Activated CD8-positive, alpha-beta T cell treated with anti-CD3 and anti-CD28 coated beads, Interleukin-2, amount 10 ng/mL, durations not matched to agents 7 days and 5 days (primary cell): ENCODE measurements around the gene TLR4. TPM values are rescaled to one million over a fixed set of nuclear protein-coding genes. Genes with fewer than 3 reads are reported as not detected.
A peak's percentile ranks its signal among the peaks of the same experiment; 100 is the strongest.

Source experiments
- ATAC-seq: fragments of 150-1000 bp; cut with Tn5 transposase; one replicate; pipeline ENCODE4 v1.10.0; 2021; ENCODE audit warnings: moderate library complexity
- CTCF ChIA-PET: fragments of 350-600 bp; sonication (Branson Sonifier 250); formaldehyde crosslinking; loops from one replicate; lab custom pipeline; 2021; ENCODE audit warnings: antibody characterized with exemption; lab: Charles Lee
- POLR2A ChIA-PET: fragments of 350-600 bp; sonication (Branson Sonifier 250); formaldehyde crosslinking; loops from one replicate; lab custom pipeline; 2021; ENCODE audit warnings: antibody characterized with exemption; lab: Charles Lee
- DNase-seq: peaks from one replicate; pipeline ENCODE4 v3.0.0-alpha.2; 2020
- H3K27ac Mint-ChIP-seq: one replicate; pipeline ENCODE4 v1.8.0; 2021; ENCODE audit warnings: mild to moderate bottlenecking, mixed read lengths
- H3K27me3 Mint-ChIP-seq: one replicate; pipeline ENCODE4 v1.8.0; 2021; ENCODE audit warnings: low read depth, mixed read lengths
- H3K36me3 Mint-ChIP-seq: one replicate; pipeline ENCODE4 v1.8.0; 2021; ENCODE audit warnings: low read depth, mixed read lengths
- H3K4me1 Mint-ChIP-seq: one replicate; pipeline ENCODE4 v1.8.0; 2021; ENCODE audit warnings: low read depth, mixed read lengths
- H3K4me3 Mint-ChIP-seq: one replicate; pipeline ENCODE4 v1.8.0; 2021; ENCODE audit warnings: mild to moderate bottlenecking, mixed read lengths
- H3K9me3 Mint-ChIP-seq: one replicate; pipeline ENCODE4 v1.8.0; 2022; ENCODE audit warnings: mixed read lengths; ENCODE audit not compliant: insufficient read depth
- total RNA-seq, 2 experiments: library from RNA; stranded (reverse); gene quantifications; one replicate each; pipeline ENCODE4 v1.2.3, GENCODE V29; 2021

Gene TLR4
- total RNA-seq, 2 experiments from 2014 or later = 0.08 to 0.16 TPM

- DNase-seq (no peak), ATAC-seq (no peak)
- no peaks in the 10 kb centered on the region for H3K9me3 Mint-ChIP-seq
- H3K27ac Mint-ChIP-seq = no peak overlapping the region
- no peaks in the 10 kb centered on the region for H3K4me1 Mint-ChIP-seq
- H3K4me3 Mint-ChIP-seq = no peak overlapping the region
- ChIA-PET POLR2A (no interaction called here), CTCF (no interaction called here)
- H3K36me3 Mint-ChIP-seq = no peaks in the 10 kb centered on the region
- peaks cover 17% of the 10 kb centered on the region for H3K27me3 Mint-ChIP-seq
Measured at GRCh38 chr9:117734082-117734481, 29.9 kb downstream of the TLR4 start.

GRCh38 chr9:117734523-117735314 lies 30.5 kb downstream of the TLR4 start:
- no peak for ATAC-seq
- no peak overlapping the region for H3K4me3 Mint-ChIP-seq

GRCh38 chr9:117737721-117738226 lies 33.6 kb downstream of the TLR4 start:
- H3K4me3 Mint-ChIP-seq = no peak overlapping the region
- POLR2A ChIA-PET = no interaction called here
- no peak for ATAC-seq
- CTCF ChIA-PET = no interaction called here
- H3K36me3 Mint-ChIP-seq = no peaks in the 10 kb centered on the region
- H3K9me3 Mint-ChIP-seq = no peaks in the 10 kb centered on the region
- H3K27me3 Mint-ChIP-seq = peaks cover 23% of the 10 kb centered on the region
- no peak overlapping the region for H3K27ac Mint-ChIP-seq
- no peak for DNase-seq
- no peaks in the 10 kb centered on the region for H3K4me1 Mint-ChIP-seq

More at GRCh38 chr9:117734523-117735314, 30.5 kb downstream of the TLR4 start:
- no peak for DNase-seq
- Mint-ChIP-seq H3K9me3 (no peaks in the 10 kb centered on the region), H3K27me3 (peaks cover 13% of the 10 kb centered on the region), H3K4me1 (no peaks in the 10 kb centered on the region), H3K36me3 (no peaks in the 10 kb centered on the region), H3K27ac (no peak overlapping the region)
- CTCF ChIA-PET = interaction anchor here (0.8 kb wide), 1 partner anchor 11 kb away, joined by 4 read pairs; no protein-coding TSS in a partner anchor
- POLR2A ChIA-PET = no interaction called here

- Mint-ChIP-seq H3K36me3 (no peaks in the 10 kb centered on the region), H3K4me1 (peaks cover 5% of the 10 kb centered on the region), H3K27ac (no peak overlapping the region), H3K9me3 (no peaks in the 10 kb centered on the region), H3K4me3 (no peak overlapping the region), H3K27me3 (peaks cover 22% of the 10 kb centered on the region)
- DNase-seq = no peak
- ChIA-PET POLR2A (no interaction called here), CTCF (no interaction called here)
- no peak for ATAC-seq
Measured at GRCh38 chr9:117739206-117739605, 35.0 kb downstream of the TLR4 start.

- no peak for ATAC-seq
- H3K9me3 Mint-ChIP-seq = no peaks in the 10 kb centered on the region
- H3K27me3 Mint-ChIP-seq = peaks cover 22% of the 10 kb centered on the region
- POLR2A ChIA-PET = no interaction called here
- H3K27ac Mint-ChIP-seq = no peak overlapping the region
- DNase-seq = no peak
- no peak overlapping the region for H3K4me3 Mint-ChIP-seq
- H3K4me1 Mint-ChIP-seq = peaks cover 10% of the 10 kb centered on the region
- CTCF ChIA-PET = no interaction called here
- no peaks in the 10 kb centered on the region for H3K36me3 Mint-ChIP-seq
Measured at GRCh38 chr9:117739624-117740347, 35.6 kb downstream of the TLR4 start.

GRCh38 chr9:117742131-117742530 lies 37.9 kb downstream of the TLR4 start:
- POLR2A ChIA-PET = no interaction called here
- CTCF ChIA-PET = no interaction called here
- H3K4me3 Mint-ChIP-seq = no peak overlapping the region
- ATAC-seq (no peak), DNase-seq (no peak)
- peaks cover 28% of the 10 kb centered on the region for H3K27me3 Mint-ChIP-seq
- peaks cover 16% of the 10 kb centered on the region for H3K4me1 Mint-ChIP-seq
- no peak overlapping the region for H3K27ac Mint-ChIP-seq
- no peaks in the 10 kb centered on the region for H3K9me3 Mint-ChIP-seq
- peaks cover 2% of the 10 kb centered on the region for H3K36me3 Mint-ChIP-seq

GRCh38 chr9:117744369-117744768 lies 40.2 kb downstream of the TLR4 start:
- Mint-ChIP-seq H3K36me3 (peaks cover 2% of the 10 kb centered on the region), H3K9me3 (no peaks in the 10 kb centered on the region), H3K27ac (peak overlapping the region; percentile 79), H3K27me3 (peaks cover 37% of the 10 kb centered on the region), H3K4me1 (peaks cover 16% of the 10 kb centered on the region), H3K4me3 (peak overlapping the region; percentile 69)
- ATAC-seq (peak; percentile 60), DNase-seq (peak; percentile 21)
- ChIA-PET CTCF (interaction anchor here (1.0 kb wide), 1 partner anchor 99 kb away, joined by 3 read pairs; no protein-coding TSS in a partner anchor), POLR2A (no interaction called here)

- Mint-ChIP-seq H3K27me3 (peaks cover 37% of the 10 kb centered on the region), H3K9me3 (no peaks in the 10 kb centered on the region), H3K36me3 (peaks cover 2% of the 10 kb centered on the region), H3K4me3 (peak overlapping the region; percentile 69), H3K27ac (peak overlapping the region; percentile 79), H3K4me1 (peaks cover 16% of the 10 kb centered on the region)
- ATAC-seq (peak; percentile 79), DNase-seq (peak; percentile 27)
- ChIA-PET CTCF (no interaction called here), POLR2A (no interaction called here)
Measured at GRCh38 chr9:117744856-117745389, 40.7 kb downstream of the TLR4 start.

GRCh38 chr9:117745598-117745997 lies 41.4 kb downstream of the TLR4 start:
- H3K4me3 Mint-ChIP-seq = no peak overlapping the region
- ATAC-seq (no peak), DNase-seq (no peak)
- peaks cover 2% of the 10 kb centered on the region for H3K36me3 Mint-ChIP-seq
- no peaks in the 10 kb centered on the region for H3K9me3 Mint-ChIP-seq
- CTCF ChIA-PET = no interaction called here
- H3K4me1 Mint-ChIP-seq = peaks cover 16% of the 10 kb centered on the region
- POLR2A ChIA-PET = no interaction called here
- H3K27ac Mint-ChIP-seq = no peak overlapping the region
- peaks cover 41% of the 10 kb centered on the region for H3K27me3 Mint-ChIP-seq

GRCh38 chr9:117746263-117746662 lies 42.1 kb downstream of the TLR4 start:
- H3K27me3 Mint-ChIP-seq = peaks cover 40% of the 10 kb centered on the region
- no peak overlapping the region for H3K4me3 Mint-ChIP-seq
- POLR2A ChIA-PET = no interaction called here
- no peak for ATAC-seq
- H3K27ac Mint-ChIP-seq = no peak overlapping the region
- peaks cover 2% of the 10 kb centered on the region for H3K36me3 Mint-ChIP-seq
- DNase-seq = no peak
- peaks cover 16% of the 10 kb centered on the region for H3K4me1 Mint-ChIP-seq
- no peaks in the 10 kb centered on the region for H3K9me3 Mint-ChIP-seq
- CTCF ChIA-PET = no interaction called here

- ChIA-PET POLR2A (no interaction called here), CTCF (no interaction called here)
- ATAC-seq (no peak), DNase-seq (no peak)
- no peak overlapping the region for H3K4me3 Mint-ChIP-seq
- H3K27me3 Mint-ChIP-seq = peaks cover 35% of the 10 kb centered on the region
- H3K36me3 Mint-ChIP-seq = peaks cover 2% of the 10 kb centered on the region
- no peaks in the 10 kb centered on the region for H3K9me3 Mint-ChIP-seq
- H3K27ac Mint-ChIP-seq = no peak overlapping the region
- peaks cover 16% of the 10 kb centered on the region for H3K4me1 Mint-ChIP-seq
Measured at GRCh38 chr9:117747386-117747970, 43.3 kb downstream of the TLR4 start.
